ENCODE measurements around the gene ITGB6. TPM values are rescaled to one million over a fixed set of nuclear protein-coding genes. Genes with fewer than 3 reads are reported as not detected.

ITGB6 gene
- total and polyA plus RNA-seq, 10 of the 15 experiments (the other 5 are each of a cell fraction or from before 2014, with no cell fraction given), result 0.04 TPM; not detected in 9

DNA sequence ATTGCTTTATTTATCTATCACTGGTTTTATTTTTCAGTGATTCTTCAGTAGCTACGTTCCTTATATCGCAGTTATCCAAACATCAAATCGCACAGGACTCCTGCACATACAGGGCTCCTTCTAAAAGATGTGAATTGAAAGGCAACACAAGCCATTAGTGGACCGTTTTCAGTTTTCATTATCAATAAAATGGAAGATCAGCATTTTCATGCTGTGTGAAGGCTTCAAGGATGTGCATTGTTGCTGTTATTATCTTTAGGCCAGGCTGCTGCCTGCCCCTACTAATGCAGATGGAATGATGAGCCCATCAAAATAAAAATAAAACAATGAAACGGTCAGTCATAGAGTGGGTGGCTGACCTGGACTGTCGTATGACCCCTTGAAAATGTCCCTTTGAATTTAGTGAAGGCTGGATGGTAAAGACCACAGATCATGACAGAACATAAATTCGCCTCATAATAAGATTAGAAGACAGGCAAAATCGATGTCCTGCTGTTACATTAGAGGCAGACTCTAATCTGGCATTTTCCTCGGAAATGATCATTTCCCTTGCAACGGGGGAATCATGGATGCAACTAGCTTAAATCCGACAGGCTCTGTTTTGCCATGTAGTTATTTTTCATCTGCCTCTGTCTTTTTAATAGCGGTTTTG, 32.9 kb downstream of the ITGB6 start:
- CTCF ChIA-PET, result no interaction called here
- Histone ChIP-seq H3K36me3 (ENCODE audit: control insufficient read depth in 2 of 2, insufficient read depth in 2 of 2, low read length in 1 of 2) (no peaks in the 10 kb centered on the region), H3K4me2 (ENCODE audit: control insufficient read depth, insufficient read depth) (no peak overlapping the region), H3K4me3 (no peak overlapping the region), H3K4me1 (ENCODE audit: control insufficient read depth, insufficient read depth, low read length) (no peaks in the 10 kb centered on the region), H3K27ac (ENCODE audit: control insufficient read depth, insufficient read depth) (no peak overlapping the region), H3K9ac (ENCODE audit: control insufficient read depth, insufficient read depth, low read length) (no peak overlapping the region), H3K9me3 (replicated peaks; ENCODE audit: control insufficient read depth, insufficient read depth, low read length) (no peaks in the 10 kb centered on the region), H4K20me1 (ENCODE audit: control insufficient read depth, insufficient read depth) (no peaks in the 10 kb centered on the region), H2AFZ (ENCODE audit: control insufficient read depth, low read depth, low read length) (no peak overlapping the region), H3K79me2 (ENCODE audit: control insufficient read depth, insufficient read depth, low read length) (no peaks in the 10 kb centered on the region), H3K27me3 (replicated peaks in 1 of 2; ENCODE audit: control insufficient read depth in 2 of 2, insufficient read depth in 2 of 2, low read length in 1 of 2) (no peaks in the 10 kb centered on the region)
- DNase-seq (ENCODE audit: low read depth, low spot score), result no peak
- no peak for ATAC-seq
- no TSS peak for BruUV-seq (replicated peaks)
- POLR2A ChIA-PET, result no interaction called here
- intact Hi-C loops (cut with micrococcal nuclease; ENCODE audit: unreplicated experiment) (loop anchor here (5.0 kb wide), 1 partner anchor 40 kb away; no protein-coding TSS in a partner anchor), in situ Hi-C loops (cut with MboI) (no loop called here)
- TF ChIP-seq, protein P1, sequence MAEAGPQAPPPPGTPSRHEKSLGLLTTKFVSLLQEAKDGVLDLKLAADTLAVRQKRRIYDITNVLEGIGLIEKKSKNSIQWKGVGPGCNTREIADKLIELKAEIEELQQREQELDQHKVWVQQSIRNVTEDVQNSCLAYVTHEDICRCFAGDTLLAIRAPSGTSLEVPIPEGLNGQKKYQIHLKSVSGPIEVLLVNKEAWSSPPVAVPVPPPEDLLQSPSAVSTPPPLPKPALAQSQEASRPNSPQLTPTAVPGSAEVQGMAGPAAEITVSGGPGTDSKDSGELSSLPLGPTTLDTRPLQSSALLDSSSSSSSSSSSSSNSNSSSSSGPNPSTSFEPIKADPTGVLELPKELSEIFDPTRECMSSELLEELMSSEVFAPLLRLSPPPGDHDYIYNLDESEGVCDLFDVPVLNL (IDR thresholded peaks at IDR 0.05; ENCODE audit: low read depth, low read length), result no peak
- TF ChIP-seq ZNF207 (IDR thresholded peaks at IDR 0.05; ENCODE audit: borderline replicate concordance) (no peak), CHD4 (IDR thresholded peaks at IDR 0.05) (no peak), ZNF622 (IDR thresholded peaks at IDR 0.05) (no peak), MEF2A (IDR thresholded peaks at IDR 0.05; ENCODE audit: insufficient read depth, low read depth, low read length) (no peak), CBFB (IDR thresholded peaks at IDR 0.05; ENCODE audit: low read depth) (no peak), PAX8 (IDR thresholded peaks at IDR 0.05) (no peak), RUNX3 (IDR thresholded peaks at IDR 0.05; ENCODE audit: low read length) (no peak), KDM1A (IDR thresholded peaks at IDR 0.05; ENCODE audit: borderline replicate concordance) (no peak), FOXM1 (IDR thresholded peaks at IDR 0.05; ENCODE audit: low read depth, low read length) (no peak), SMARCA5 (IDR thresholded peaks at IDR 0.05) (no peak), POU2F2 (IDR thresholded peaks at IDR 0.05; ENCODE audit: borderline replicate concordance, low read depth, low read length) (no peak), MYC (IDR thresholded peaks at IDR 0.05; ENCODE audit: insufficient read depth, insufficient read length, insufficient replicate concordance, low read length, severe bottlenecking) (no peak)
- TF ChIP-seq, protein P2, sequence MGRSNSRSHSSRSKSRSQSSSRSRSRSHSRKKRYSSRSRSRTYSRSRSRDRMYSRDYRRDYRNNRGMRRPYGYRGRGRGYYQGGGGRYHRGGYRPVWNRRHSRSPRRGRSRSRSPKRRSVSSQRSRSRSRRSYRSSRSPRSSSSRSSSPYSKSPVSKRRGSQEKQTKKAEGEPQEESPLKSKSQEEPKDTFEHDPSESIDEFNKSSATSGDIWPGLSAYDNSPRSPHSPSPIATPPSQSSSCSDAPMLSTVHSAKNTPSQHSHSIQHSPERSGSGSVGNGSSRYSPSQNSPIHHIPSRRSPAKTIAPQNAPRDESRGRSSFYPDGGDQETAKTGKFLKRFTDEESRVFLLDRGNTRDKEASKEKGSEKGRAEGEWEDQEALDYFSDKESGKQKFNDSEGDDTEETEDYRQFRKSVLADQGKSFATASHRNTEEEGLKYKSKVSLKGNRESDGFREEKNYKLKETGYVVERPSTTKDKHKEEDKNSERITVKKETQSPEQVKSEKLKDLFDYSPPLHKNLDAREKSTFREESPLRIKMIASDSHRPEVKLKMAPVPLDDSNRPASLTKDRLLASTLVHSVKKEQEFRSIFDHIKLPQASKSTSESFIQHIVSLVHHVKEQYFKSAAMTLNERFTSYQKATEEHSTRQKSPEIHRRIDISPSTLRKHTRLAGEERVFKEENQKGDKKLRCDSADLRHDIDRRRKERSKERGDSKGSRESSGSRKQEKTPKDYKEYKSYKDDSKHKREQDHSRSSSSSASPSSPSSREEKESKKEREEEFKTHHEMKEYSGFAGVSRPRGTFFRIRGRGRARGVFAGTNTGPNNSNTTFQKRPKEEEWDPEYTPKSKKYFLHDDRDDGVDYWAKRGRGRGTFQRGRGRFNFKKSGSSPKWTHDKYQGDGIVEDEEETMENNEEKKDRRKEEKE (IDR thresholded peaks at IDR 0.05), result no peak
- WGBS (ENCODE audit: insufficient coverage, insufficient replicate concordance, low lambda C conversion rate, missing lambda C conversion rate), result 27% methylated on average over 12 of the region's 12 CpGs
- no peak for FAIRE-seq
- RAD21 ChIA-PET (ENCODE audit: unreplicated experiment), result no interaction called here
- SMC1A ChIA-PET (ENCODE audit: uncharacterized antibody, unreplicated experiment), result interaction anchor here (0.7 to 1.5 kb wide), 2 partner anchors 41 to 43 kb away, joined by 3 to 4 read pairs; no protein-coding TSS in a partner anchor

Data from GM12878 (cell line).